Measurements from ENCODE around the gene JAK3. TPM values are rescaled to one million over a fixed set of nuclear protein-coding genes. Genes with fewer than 3 reads are reported as not detected.

JAK3 gene
- total RNA-seq, 1 donor, result 1.3 TPM

DNA sequence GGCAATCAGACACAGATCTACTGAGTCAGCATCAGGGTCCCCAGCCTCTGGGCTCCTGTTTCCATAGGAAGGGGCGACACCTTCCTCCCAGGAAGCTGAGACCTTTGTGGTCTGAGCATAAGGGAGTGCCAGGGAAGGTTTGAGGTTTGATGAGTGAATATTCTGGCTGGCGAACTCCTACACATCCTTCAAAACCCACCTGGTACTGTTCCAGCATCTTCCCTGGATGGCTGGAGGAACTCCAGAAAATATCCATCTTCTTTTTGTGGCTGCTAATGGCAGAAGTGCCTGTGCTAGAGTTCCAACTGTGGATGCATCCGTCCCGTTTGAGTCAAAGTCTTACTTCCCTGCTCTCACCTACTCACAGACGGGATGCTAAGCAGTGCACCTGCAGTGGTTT lies 35.7 kb downstream of the JAK3 start:
- TF ChIP-seq, protein P1, sequence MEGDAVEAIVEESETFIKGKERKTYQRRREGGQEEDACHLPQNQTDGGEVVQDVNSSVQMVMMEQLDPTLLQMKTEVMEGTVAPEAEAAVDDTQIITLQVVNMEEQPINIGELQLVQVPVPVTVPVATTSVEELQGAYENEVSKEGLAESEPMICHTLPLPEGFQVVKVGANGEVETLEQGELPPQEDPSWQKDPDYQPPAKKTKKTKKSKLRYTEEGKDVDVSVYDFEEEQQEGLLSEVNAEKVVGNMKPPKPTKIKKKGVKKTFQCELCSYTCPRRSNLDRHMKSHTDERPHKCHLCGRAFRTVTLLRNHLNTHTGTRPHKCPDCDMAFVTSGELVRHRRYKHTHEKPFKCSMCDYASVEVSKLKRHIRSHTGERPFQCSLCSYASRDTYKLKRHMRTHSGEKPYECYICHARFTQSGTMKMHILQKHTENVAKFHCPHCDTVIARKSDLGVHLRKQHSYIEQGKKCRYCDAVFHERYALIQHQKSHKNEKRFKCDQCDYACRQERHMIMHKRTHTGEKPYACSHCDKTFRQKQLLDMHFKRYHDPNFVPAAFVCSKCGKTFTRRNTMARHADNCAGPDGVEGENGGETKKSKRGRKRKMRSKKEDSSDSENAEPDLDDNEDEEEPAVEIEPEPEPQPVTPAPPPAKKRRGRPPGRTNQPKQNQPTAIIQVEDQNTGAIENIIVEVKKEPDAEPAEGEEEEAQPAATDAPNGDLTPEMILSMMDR (IDR thresholded peaks at IDR 0.05; ENCODE audit: insufficient read depth, low read length), result no peak
- no peak for DNase-seq (ENCODE audit: low read depth)
- H3K4me3 ChIP-seq (ENCODE audit: low read depth, low read length), result no peak overlapping the region

DNA sequence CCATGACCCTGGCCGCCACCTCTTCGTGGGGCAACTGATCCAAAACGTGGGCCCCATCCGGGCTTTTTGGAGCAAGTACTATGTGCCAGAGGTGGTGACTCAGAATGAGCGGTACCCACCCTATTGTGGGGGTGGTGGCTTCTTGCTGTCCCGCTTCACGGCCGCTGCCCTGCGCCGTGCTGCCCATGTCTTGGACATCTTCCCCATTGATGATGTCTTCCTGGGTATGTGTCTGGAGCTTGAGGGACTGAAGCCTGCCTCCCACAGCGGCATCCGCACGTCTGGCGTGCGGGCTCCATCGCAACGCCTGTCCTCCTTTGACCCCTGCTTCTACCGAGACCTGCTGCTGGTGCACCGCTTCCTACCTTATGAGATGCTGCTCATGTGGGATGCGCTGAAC lies 36.1 kb downstream of the JAK3 start:
- TF ChIP-seq, protein P1 (IDR thresholded peaks at IDR 0.05; ENCODE audit: insufficient read depth, low read length), result no peak
- no peak overlapping the region for H3K4me3 ChIP-seq (ENCODE audit: low read depth, low read length)
- no peak for DNase-seq (ENCODE audit: low read depth)

DNA sequence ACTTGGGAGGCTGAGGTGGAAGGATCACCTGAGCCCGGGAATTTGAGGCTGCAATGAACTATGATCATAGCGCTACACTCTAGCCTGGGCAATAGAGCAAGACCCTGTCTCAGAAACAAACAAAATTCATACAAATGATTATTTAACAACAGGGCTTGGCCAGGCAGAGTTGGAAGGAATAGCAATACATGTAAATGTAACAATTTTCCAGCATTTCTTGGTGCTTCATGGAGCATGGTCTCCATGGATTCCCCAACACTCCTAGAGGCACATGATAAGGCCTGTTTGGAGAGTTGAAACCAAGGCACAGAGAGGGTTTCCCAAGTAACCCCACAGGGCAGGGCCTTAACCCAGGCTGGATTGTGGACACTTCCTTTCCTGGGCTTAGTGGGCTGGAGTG lies 36.7 kb downstream of the JAK3 start:
- TF ChIP-seq, protein P1 (IDR thresholded peaks at IDR 0.05; ENCODE audit: insufficient read depth, low read length), result no peak
- no peak for DNase-seq (ENCODE audit: low read depth)
- H3K4me3 ChIP-seq (ENCODE audit: low read depth, low read length), result no peak overlapping the region

DNA sequence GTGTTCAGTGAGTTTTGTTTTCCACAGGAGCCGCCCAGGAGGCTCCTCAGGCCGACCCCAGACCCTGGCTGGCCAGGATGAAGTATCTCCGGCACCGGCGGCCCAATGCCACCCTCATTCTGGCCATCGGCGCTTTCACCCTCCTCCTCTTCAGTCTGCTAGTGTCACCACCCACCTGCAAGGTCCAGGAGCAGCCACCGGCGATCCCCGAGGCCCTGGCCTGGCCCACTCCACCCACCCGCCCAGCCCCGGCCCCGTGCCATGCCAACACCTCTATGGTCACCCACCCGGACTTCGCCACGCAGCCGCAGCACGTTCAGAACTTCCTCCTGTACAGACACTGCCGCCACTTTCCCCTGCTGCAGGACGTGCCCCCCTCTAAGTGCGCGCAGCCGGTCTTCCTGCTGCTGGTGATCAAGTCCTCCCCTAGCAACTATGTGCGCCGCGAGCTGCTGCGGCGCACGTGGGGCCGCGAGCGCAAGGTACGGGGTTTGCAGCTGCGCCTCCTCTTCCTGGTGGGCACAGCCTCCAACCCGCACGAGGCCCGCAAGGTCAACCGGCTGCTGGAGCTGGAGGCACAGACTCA lies 40.0 kb downstream of the JAK3 start:
- TF ChIP-seq, protein P1 (IDR thresholded peaks at IDR 0.05; ENCODE audit: insufficient read depth, low read length), result no peak
- no peak for DNase-seq (ENCODE audit: low read depth)

DNA sequence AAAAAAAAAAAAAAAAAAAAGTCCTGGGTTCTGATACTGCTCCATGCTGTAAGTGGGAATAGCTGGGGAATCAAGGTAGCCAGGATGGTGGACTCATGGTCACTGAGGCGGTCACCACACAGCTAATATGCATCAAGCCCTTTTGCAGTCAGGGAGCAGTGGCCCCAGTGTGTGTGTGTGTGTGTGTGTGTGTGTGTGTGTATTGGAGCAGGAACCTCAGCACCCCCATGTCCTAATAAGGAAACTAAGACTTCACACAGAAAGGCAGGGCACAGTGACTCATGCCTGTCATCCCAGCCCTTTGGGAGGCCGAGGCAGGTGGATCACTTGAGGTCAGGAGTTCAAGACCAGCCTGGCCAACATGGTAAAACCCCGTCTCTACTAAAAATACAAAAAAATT lies 40.8 kb downstream of the JAK3 start:
- H3K4me3 ChIP-seq (ENCODE audit: low read depth, low read length), result no peak overlapping the region
- no peak for DNase-seq (ENCODE audit: low read depth)
- TF ChIP-seq, protein P1 (IDR thresholded peaks at IDR 0.05; ENCODE audit: insufficient read depth, low read length), result no peak

More for the DNA sequence above, 40.0 kb downstream of the JAK3 start:
- H3K4me3 ChIP-seq (ENCODE audit: low read depth, low read length), result no peak overlapping the region

DNA sequence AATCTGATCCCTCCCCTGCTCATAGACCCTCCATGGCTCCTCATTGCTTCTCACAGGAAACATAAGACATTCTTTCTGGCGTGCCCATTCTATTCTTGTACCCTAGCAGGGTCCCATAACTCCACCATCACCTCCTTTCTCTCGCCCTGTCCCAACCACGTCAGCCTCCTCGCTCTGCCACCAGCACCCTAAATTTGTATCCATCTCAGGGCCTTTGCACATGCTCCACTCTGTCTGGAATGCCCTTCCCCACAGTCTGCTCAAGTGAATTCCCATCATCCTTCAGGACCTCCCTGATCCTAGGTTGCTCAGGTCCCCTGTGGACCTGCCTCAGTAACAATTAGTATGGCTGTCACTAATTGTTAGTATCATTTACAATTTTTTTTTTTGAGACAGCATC lies 42.4 kb downstream of the JAK3 start:
- H3K4me3 ChIP-seq (ENCODE audit: low read depth, low read length), result no peak overlapping the region
- TF ChIP-seq, protein P1 (IDR thresholded peaks at IDR 0.05; ENCODE audit: insufficient read depth, low read length), result no peak
- no peak for DNase-seq (ENCODE audit: low read depth)
